Mesothelial cell of epicardium (in vitro differentiated cells): ENCODE data around the gene NAALADL2. TPM values are rescaled to one million over a fixed set of nuclear protein-coding genes. Genes with fewer than 3 reads are reported as not detected.

Source experiments
- DNase-seq, 2 experiments: peaks; one replicate each; pipeline ENCODE4 v3.0.0; 2021; ENCODE audit warnings: low spot score in 2 of 2; ENCODE audit not compliant: unreplicated experiment in 2 of 2
- H3K27ac Mint-ChIP-seq: 2 replicates; pipeline ENCODE4 v1.8.0; 2021; ENCODE audit warnings: mixed read lengths
- H3K27me3 Mint-ChIP-seq: 2 replicates; pipeline ENCODE4 v1.8.0; 2021; ENCODE audit warnings: low read depth, mixed read lengths
- H3K36me3 Mint-ChIP-seq: 2 replicates; pipeline ENCODE4 v1.8.0; 2021; ENCODE audit warnings: mixed read lengths
- H3K4me1 Mint-ChIP-seq: 2 replicates; pipeline ENCODE4 v1.8.0; 2021; ENCODE audit warnings: mixed read lengths
- H3K4me3 Mint-ChIP-seq: 2 replicates; pipeline ENCODE4 v1.8.0; 2021; ENCODE audit warnings: mild to moderate bottlenecking, moderate library complexity, mixed read lengths
- H3K9me3 Mint-ChIP-seq: 2 replicates; pipeline ENCODE4 v1.8.0; 2021; ENCODE audit warnings: mixed read lengths
- CTCF ChIP-seq: fragments of 200-600 bp; sonication (generic); IDR thresholded peaks from one replicate; pipeline ENCODE4 v1.5.0; 2021; ENCODE audit warnings: antibody characterized with exemption; ENCODE audit not compliant: unreplicated experiment
- total RNA-seq: library from RNA; stranded (reverse); gene quantifications from 3 replicates; pipeline ENCODE4 v1.2.1, GENCODE V29; 2021

The NAALADL2 gene
- total RNA-seq, 1 donor from 2014 or later, result 27.9 TPM

- no peaks in the 10 kb centered on the region for H3K36me3 Mint-ChIP-seq
- peaks cover 7% of the 10 kb centered on the region for H3K4me1 Mint-ChIP-seq
- H3K27ac Mint-ChIP-seq, result no peak overlapping the region
- no peak for DNase-seq
- no peaks in the 10 kb centered on the region for H3K27me3 Mint-ChIP-seq
- H3K9me3 Mint-ChIP-seq, result no peaks in the 10 kb centered on the region
- H3K4me3 Mint-ChIP-seq, result no peak overlapping the region
- no peak for TF ChIP-seq CTCF
Observed at GRCh38 chr3:175489406-175489805, 630.3 kb downstream of the NAALADL2 start.

- no peaks in the 10 kb centered on the region for H3K9me3 Mint-ChIP-seq
- no peak for TF ChIP-seq CTCF
- peaks cover 5% of the 10 kb centered on the region for H3K4me1 Mint-ChIP-seq
- DNase-seq, result no peak
- H3K4me3 Mint-ChIP-seq, result no peak overlapping the region
- H3K27ac Mint-ChIP-seq, result no peak overlapping the region
- H3K36me3 Mint-ChIP-seq, result no peaks in the 10 kb centered on the region
- no peaks in the 10 kb centered on the region for H3K27me3 Mint-ChIP-seq
Observed at GRCh38 chr3:175493301-175493700, 634.2 kb downstream of the NAALADL2 start.

GRCh38 chr3:175495331-175495730 is 636.2 kb downstream of the NAALADL2 start:
- no peak for TF ChIP-seq CTCF
- H3K4me3 Mint-ChIP-seq, result no peak overlapping the region
- H3K36me3 Mint-ChIP-seq, result no peaks in the 10 kb centered on the region
- peaks cover 5% of the 10 kb centered on the region for H3K4me1 Mint-ChIP-seq
- H3K27me3 Mint-ChIP-seq, result no peaks in the 10 kb centered on the region
- H3K27ac Mint-ChIP-seq, result no peak overlapping the region
- DNase-seq, result no peak
- no peaks in the 10 kb centered on the region for H3K9me3 Mint-ChIP-seq

- no peaks in the 10 kb centered on the region for H3K27me3 Mint-ChIP-seq
- no peak for TF ChIP-seq CTCF
- no peak overlapping the region for H3K27ac Mint-ChIP-seq
- H3K4me3 Mint-ChIP-seq, result no peak overlapping the region
- H3K4me1 Mint-ChIP-seq, result no peaks in the 10 kb centered on the region
- H3K36me3 Mint-ChIP-seq, result peaks cover 7% of the 10 kb centered on the region
- peaks cover 20% of the 10 kb centered on the region for H3K9me3 Mint-ChIP-seq
- no peak for DNase-seq
Observed at GRCh38 chr3:175502155-175502554, 643.0 kb downstream of the NAALADL2 start.

- TF ChIP-seq CTCF, result no peak
- no peak for DNase-seq
- no peak overlapping the region for H3K4me3 Mint-ChIP-seq
- no peak overlapping the region for H3K27ac Mint-ChIP-seq
- peaks cover 22% of the 10 kb centered on the region for H3K9me3 Mint-ChIP-seq
- peaks cover 15% of the 10 kb centered on the region for H3K4me1 Mint-ChIP-seq
- peaks cover 17% of the 10 kb centered on the region for H3K36me3 Mint-ChIP-seq
- no peaks in the 10 kb centered on the region for H3K27me3 Mint-ChIP-seq
Observed at GRCh38 chr3:175511219-175511785, 652.2 kb downstream of the NAALADL2 start.

- peaks cover 21% of the 10 kb centered on the region for H3K9me3 Mint-ChIP-seq
- peaks cover 15% of the 10 kb centered on the region for H3K36me3 Mint-ChIP-seq
- H3K4me1 Mint-ChIP-seq, result peaks cover 15% of the 10 kb centered on the region
- H3K27ac Mint-ChIP-seq, result peak overlapping the region; percentile 7
- no peak overlapping the region for H3K4me3 Mint-ChIP-seq
- no peak for DNase-seq
- no peaks in the 10 kb centered on the region for H3K27me3 Mint-ChIP-seq
- TF ChIP-seq CTCF, result no peak
Observed at GRCh38 chr3:175512700-175513099, 653.6 kb downstream of the NAALADL2 start.
